Type B pancreatic cell (in vitro differentiated cells): ENCODE measurements around the gene MED12L. TPM values are rescaled to one million over a fixed set of nuclear protein-coding genes. Genes with fewer than 3 reads are reported as not detected.

Source experiments
- DNase-seq: peaks from one replicate; pipeline ENCODE4 v3.0.0; 2021; ENCODE audit warnings: mixed read lengths; ENCODE audit not compliant: unreplicated experiment; ENCODE audit errors: extremely low spot score
- H3K27ac Mint-ChIP-seq: 2 replicates; pipeline ENCODE4 v1.8.0; 2021; ENCODE audit warnings: mild to moderate bottlenecking, mixed read lengths
- H3K27me3 Mint-ChIP-seq: 2 replicates; pipeline ENCODE4 v1.8.0; 2021; ENCODE audit warnings: mixed read lengths
- H3K36me3 Mint-ChIP-seq: 2 replicates; pipeline ENCODE4 v1.8.0; 2021; ENCODE audit warnings: mixed read lengths
- H3K4me1 Mint-ChIP-seq: one replicate; pipeline ENCODE4 v1.8.0; 2021; ENCODE audit warnings: mixed read lengths; ENCODE audit not compliant: unreplicated experiment
- H3K4me3 Mint-ChIP-seq: 2 replicates; pipeline ENCODE4 v1.8.0; 2021; ENCODE audit warnings: mild to moderate bottlenecking, mixed read lengths
- H3K9me3 Mint-ChIP-seq: 2 replicates; pipeline ENCODE4 v1.8.0; 2021; ENCODE audit warnings: mixed read lengths
- CTCF ChIP-seq: fragments of 200-600 bp; sonication (generic); conservative IDR thresholded peaks from 2 replicates; pipeline ENCODE4 v1.5.0; 2021; ENCODE audit warnings: antibody characterized with exemption, mild to moderate bottlenecking
- total RNA-seq: library from RNA; stranded (reverse); gene quantifications from 2 replicates; pipeline ENCODE4 v1.2.1, GENCODE V29; 2021; ENCODE audit warnings: low replicate concordance

The MED12L gene
- total RNA-seq, 1 donor from 2014 or later: 6.4 TPM

GRCh38 chr3:151183265-151183671 is 97.8 kb downstream of the MED12L start:
- Mint-ChIP-seq H3K4me1 (peaks cover 15% of the 10 kb centered on the region), H3K4me3 (no peak overlapping the region), H3K36me3 (no peaks in the 10 kb centered on the region), H3K27ac (peak overlapping the region; percentile 3), H3K9me3 (no peaks in the 10 kb centered on the region), H3K27me3 (no peaks in the 10 kb centered on the region)
- no peak for DNase-seq
- no peak for TF ChIP-seq CTCF

GRCh38 chr3:151191095-151191494 is 105.6 kb downstream of the MED12L start:
- no peak for TF ChIP-seq CTCF
- H3K9me3 Mint-ChIP-seq: no peaks in the 10 kb centered on the region
- H3K27ac Mint-ChIP-seq: no peak overlapping the region
- peaks cover under 1% of the 10 kb centered on the region for H3K4me1 Mint-ChIP-seq
- no peaks in the 10 kb centered on the region for H3K27me3 Mint-ChIP-seq
- DNase-seq: no peak
- no peak overlapping the region for H3K4me3 Mint-ChIP-seq
- no peaks in the 10 kb centered on the region for H3K36me3 Mint-ChIP-seq

- H3K9me3 Mint-ChIP-seq: no peaks in the 10 kb centered on the region
- no peak overlapping the region for H3K27ac Mint-ChIP-seq
- H3K4me1 Mint-ChIP-seq: peaks cover 7% of the 10 kb centered on the region
- H3K27me3 Mint-ChIP-seq: no peaks in the 10 kb centered on the region
- H3K4me3 Mint-ChIP-seq: no peak overlapping the region
- no peaks in the 10 kb centered on the region for H3K36me3 Mint-ChIP-seq
- no peak for DNase-seq
- no peak for TF ChIP-seq CTCF
Measured at GRCh38 chr3:151192545-151192944, 107.1 kb downstream of the MED12L start.

GRCh38 chr3:151195826-151196225 is 110.4 kb downstream of the MED12L start:
- Mint-ChIP-seq H3K4me1 (peaks cover 7% of the 10 kb centered on the region), H3K27me3 (no peaks in the 10 kb centered on the region), H3K27ac (no peak overlapping the region), H3K4me3 (no peak overlapping the region), H3K36me3 (no peaks in the 10 kb centered on the region), H3K9me3 (no peaks in the 10 kb centered on the region)
- no peak for DNase-seq
- no peak for TF ChIP-seq CTCF

- H3K4me3 Mint-ChIP-seq: no peak overlapping the region
- H3K27ac Mint-ChIP-seq: no peak overlapping the region
- H3K27me3 Mint-ChIP-seq: no peaks in the 10 kb centered on the region
- H3K4me1 Mint-ChIP-seq: peaks cover 7% of the 10 kb centered on the region
- H3K9me3 Mint-ChIP-seq: no peaks in the 10 kb centered on the region
- DNase-seq: no peak
- TF ChIP-seq CTCF: no peak
- H3K36me3 Mint-ChIP-seq: no peaks in the 10 kb centered on the region
Measured at GRCh38 chr3:151196434-151196833, 111.0 kb downstream of the MED12L start.

GRCh38 chr3:151197228-151197627 is 111.8 kb downstream of the MED12L start:
- DNase-seq: no peak
- no peak for TF ChIP-seq CTCF
- no peak overlapping the region for H3K27ac Mint-ChIP-seq
- H3K9me3 Mint-ChIP-seq: no peaks in the 10 kb centered on the region
- H3K27me3 Mint-ChIP-seq: no peaks in the 10 kb centered on the region
- H3K36me3 Mint-ChIP-seq: no peaks in the 10 kb centered on the region
- peaks cover 7% of the 10 kb centered on the region for H3K4me1 Mint-ChIP-seq
- H3K4me3 Mint-ChIP-seq: no peak overlapping the region
